Neural progenitor cell (in vitro differentiated cells): ENCODE measurements around the gene PPP6R1.

Experiments
- EZH2 ChIP-seq: fragments of 200-600 bp; sonication (generic); IDR thresholded peaks from 2 replicates; pipeline ENCODE4 v1.6.1; 2017; ENCODE audit warnings: antibody characterized with exemption, mild to moderate bottlenecking, moderate library complexity
- EZH2phosphoT487 ChIP-seq: fragments of 200-600 bp; sonication (generic); IDR thresholded peaks from 2 replicates; pipeline ENCODE4 v1.6.1; 2017; ENCODE audit warnings: antibody characterized with exemption
- TF ChIP-seq, protein P1 (sequence below): fragments of 200-600 bp; sonication (generic); IDR thresholded peaks from 2 replicates; pipeline ENCODE4 v1.5.1; 2017; ENCODE audit warnings: antibody characterized with exemption, mild to moderate bottlenecking

DNA sequence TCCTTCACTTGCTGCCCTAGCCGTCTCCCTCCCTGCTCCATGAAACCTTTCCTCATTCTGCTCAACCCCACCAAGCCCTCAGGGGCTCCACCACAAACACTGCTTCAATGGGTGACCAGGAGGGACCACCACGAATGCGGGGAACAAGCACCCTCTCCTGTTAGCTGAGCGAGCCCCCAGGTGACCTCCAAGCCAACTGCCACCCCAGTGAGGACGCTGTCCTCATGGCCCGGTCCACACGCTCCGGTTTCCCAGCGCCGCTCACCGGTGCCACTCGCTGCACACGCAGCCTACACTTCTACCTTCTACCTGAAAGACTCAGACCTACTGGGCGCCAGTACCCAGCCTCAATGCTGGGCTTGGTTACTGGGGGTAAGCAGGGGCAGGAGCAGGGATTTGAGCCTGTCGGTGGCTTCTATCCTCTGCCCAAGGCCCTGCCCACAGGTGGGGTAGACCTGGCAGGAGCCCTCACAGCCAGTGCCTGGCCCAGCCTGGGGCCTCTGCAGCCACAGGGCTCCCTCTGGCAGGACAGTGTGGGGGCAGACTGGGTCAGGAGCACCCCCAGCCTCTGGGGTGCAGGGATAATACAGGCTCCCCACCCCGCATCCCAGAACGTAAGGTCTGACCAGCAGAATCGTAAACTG, 29.6 kb downstream of the PPP6R1 start:
- TF ChIP-seq, protein P1, sequence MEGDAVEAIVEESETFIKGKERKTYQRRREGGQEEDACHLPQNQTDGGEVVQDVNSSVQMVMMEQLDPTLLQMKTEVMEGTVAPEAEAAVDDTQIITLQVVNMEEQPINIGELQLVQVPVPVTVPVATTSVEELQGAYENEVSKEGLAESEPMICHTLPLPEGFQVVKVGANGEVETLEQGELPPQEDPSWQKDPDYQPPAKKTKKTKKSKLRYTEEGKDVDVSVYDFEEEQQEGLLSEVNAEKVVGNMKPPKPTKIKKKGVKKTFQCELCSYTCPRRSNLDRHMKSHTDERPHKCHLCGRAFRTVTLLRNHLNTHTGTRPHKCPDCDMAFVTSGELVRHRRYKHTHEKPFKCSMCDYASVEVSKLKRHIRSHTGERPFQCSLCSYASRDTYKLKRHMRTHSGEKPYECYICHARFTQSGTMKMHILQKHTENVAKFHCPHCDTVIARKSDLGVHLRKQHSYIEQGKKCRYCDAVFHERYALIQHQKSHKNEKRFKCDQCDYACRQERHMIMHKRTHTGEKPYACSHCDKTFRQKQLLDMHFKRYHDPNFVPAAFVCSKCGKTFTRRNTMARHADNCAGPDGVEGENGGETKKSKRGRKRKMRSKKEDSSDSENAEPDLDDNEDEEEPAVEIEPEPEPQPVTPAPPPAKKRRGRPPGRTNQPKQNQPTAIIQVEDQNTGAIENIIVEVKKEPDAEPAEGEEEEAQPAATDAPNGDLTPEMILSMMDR = no peak
- TF ChIP-seq EZH2phosphoT487 (no peak), EZH2 (no peak)
